ENCODE data around the gene LMBR1L.
"Not testable (repeated sequence)": the region's sequence is repeated elsewhere in the genome, so short reads cannot be mapped to it uniquely, and the experiment has no call there.

Gene LMBR1L
- 38.5 to 216 (median 94.0) reads per million in 9 experiments for total RNA-seq

GRCh38 chr12:49110464-49111155, at the start of gene LMBR1L:
Gene LMBR1L, minus strand, starts transcription at chr12:49110847. Its CDS starts 292 bp downstream, at chr12:49110555.
- peak within 1 kb of the TSS; percentile 99 for H3K27ac Mint-ChIP-seq
- DNase-seq (peak; percentile 96 to 98 (median 97)), ATAC-seq (replicated peaks) (peak; percentile 91)
- peak within 1 kb of the TSS; percentile 99 to 100 for H3K4me3 Mint-ChIP-seq
- H3K36me3 Mint-ChIP-seq (ENCODE audit: insufficient read depth), result peaks cover 10% of the 10 kb centered on the region
- no peaks in the 10 kb centered on the region for H3K27me3 Mint-ChIP-seq
- peaks cover 28 to 31% of the 10 kb centered on the region in 2 donors for H3K4me1 Mint-ChIP-seq (ENCODE audit: low read depth in 2 of 2)
- no peaks in the 10 kb centered on the region for H3K9me3 Mint-ChIP-seq

- Mint-ChIP-seq H3K27me3 (no peaks in the 10 kb centered on the region), H3K9me3 (no peaks in the 10 kb centered on the region), H3K36me3 (ENCODE audit: insufficient read depth) (no peaks in the 10 kb centered on the region), H3K4me3 (no peak overlapping the region), H3K4me1 (ENCODE audit: low read depth in 2 of 2) (no peaks in the 10 kb centered on the region), H3K27ac (peak overlapping the region in 1 of 2 donors; percentile 15)
- ATAC-seq (replicated peaks) (no peak), DNase-seq (no peak)
Measured at GRCh38 chr12:49160399-49160798, 49.8 kb upstream of the LMBR1L start.

GRCh38 chr12:49154221-49154620, 43.6 kb upstream of the LMBR1L start:
- DNase-seq, result no peak
- H3K4me1 Mint-ChIP-seq (ENCODE audit: low read depth in 2 of 2), result no peaks in the 10 kb centered on the region
- H3K36me3 Mint-ChIP-seq (ENCODE audit: insufficient read depth), result no peaks in the 10 kb centered on the region
- H3K4me3 Mint-ChIP-seq, result no peak overlapping the region
- no peak for ATAC-seq (replicated peaks)
- no peak overlapping the region for H3K27ac Mint-ChIP-seq
- H3K9me3 Mint-ChIP-seq, result no peaks in the 10 kb centered on the region
- H3K27me3 Mint-ChIP-seq, result no peaks in the 10 kb centered on the region

DNA sequence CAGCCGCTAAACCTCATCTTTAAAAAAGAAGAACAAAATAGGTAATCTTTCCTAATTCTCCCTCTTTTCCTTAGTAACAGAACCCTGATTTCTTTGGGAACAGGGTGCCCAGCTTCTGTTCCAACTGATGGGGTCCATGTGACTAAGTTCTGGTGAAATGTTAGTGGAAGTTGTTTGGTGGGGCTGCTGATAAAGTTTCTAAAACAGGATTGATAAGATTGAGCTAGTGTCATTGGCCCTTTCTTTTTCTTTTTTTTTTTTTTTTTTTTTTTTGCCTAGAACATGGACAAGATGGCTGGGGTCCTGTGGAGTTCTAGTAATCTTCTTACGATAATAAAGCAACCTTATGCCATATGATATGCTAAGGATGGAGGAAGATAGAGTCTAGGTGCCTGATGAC, 36.7 kb upstream of the LMBR1L start:
- no peak for DNase-seq
- no peaks in the 10 kb centered on the region for H3K4me1 Mint-ChIP-seq (ENCODE audit: low read depth in 2 of 2)
- no peak for ATAC-seq (replicated peaks)
- H3K4me3 Mint-ChIP-seq, result no peak overlapping the region
- H3K27ac Mint-ChIP-seq, result peak overlapping the region in 1 of 2 donors; percentile 0
- H3K27me3 Mint-ChIP-seq, result no peaks in the 10 kb centered on the region
- H3K36me3 Mint-ChIP-seq (ENCODE audit: insufficient read depth), result no peaks in the 10 kb centered on the region
- no peaks in the 10 kb centered on the region for H3K9me3 Mint-ChIP-seq

- Mint-ChIP-seq H3K4me1 (ENCODE audit: low read depth in 2 of 2) (no peaks in the 10 kb centered on the region), H3K9me3 (no peaks in the 10 kb centered on the region), H3K36me3 (ENCODE audit: insufficient read depth) (no peaks in the 10 kb centered on the region), H3K27ac (no peak overlapping the region), H3K4me3 (no peak overlapping the region), H3K27me3 (no peaks in the 10 kb centered on the region)
- DNase-seq (no peak), ATAC-seq (replicated peaks) (no peak)
Measured at GRCh38 chr12:49146406-49146805, 35.8 kb upstream of the LMBR1L start.

DNA sequence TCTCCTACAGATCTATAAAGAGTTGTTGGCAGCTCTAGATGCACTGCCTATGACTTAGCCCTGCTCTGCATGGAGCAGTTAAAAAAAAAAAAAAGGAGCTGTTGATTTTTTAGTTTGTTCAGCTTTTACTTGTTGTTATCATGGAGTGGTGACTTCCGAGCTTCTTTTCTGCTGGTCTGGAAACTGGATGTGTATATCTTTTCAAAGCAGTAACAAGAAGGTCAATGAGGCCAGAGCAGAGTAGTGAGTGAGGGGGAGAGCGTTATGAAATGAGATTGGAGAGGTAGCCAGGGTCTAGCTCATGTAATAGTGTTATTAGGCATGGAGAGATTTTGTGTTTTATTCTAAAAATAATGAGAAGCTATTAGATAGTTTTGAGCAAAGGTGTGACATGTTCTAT, 33.7 kb upstream of the LMBR1L start:
- Mint-ChIP-seq H3K36me3 (ENCODE audit: insufficient read depth) (no peaks in the 10 kb centered on the region), H3K4me1 (ENCODE audit: low read depth in 2 of 2) (no peaks in the 10 kb centered on the region), H3K4me3 (no peak overlapping the region), H3K9me3 (no peaks in the 10 kb centered on the region), H3K27me3 (no peaks in the 10 kb centered on the region), H3K27ac (no peak overlapping the region)
- DNase-seq, result no peak
- no peak for ATAC-seq (replicated peaks)

DNA sequence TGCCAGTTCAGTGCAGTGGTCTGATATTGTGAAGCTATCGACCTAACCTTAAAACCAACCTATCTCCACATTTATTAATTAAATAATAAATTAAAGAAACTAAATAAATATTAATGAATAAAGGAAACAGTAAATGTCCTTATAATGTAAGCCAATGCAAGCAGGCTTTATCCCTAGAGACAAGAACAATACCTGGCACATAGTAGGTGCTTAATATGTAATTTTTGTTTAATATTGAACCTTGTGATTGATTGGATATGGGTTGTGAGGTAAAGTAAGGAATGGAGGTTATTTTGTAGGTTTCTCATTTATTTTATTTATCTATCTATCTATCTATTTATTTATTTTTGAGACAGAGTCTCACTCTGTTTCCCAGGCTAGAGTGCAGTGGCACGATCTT, 28.4 kb upstream of the LMBR1L start:
- DNase-seq, result no peak
- no peak for ATAC-seq (replicated peaks)
- no peak overlapping the region for H3K27ac Mint-ChIP-seq
- H3K27me3 Mint-ChIP-seq, result no peaks in the 10 kb centered on the region
- H3K4me1 Mint-ChIP-seq (ENCODE audit: low read depth in 2 of 2), result no peaks in the 10 kb centered on the region
- no peaks in the 10 kb centered on the region for H3K9me3 Mint-ChIP-seq
- peaks cover 6% of the 10 kb centered on the region for H3K36me3 Mint-ChIP-seq (ENCODE audit: insufficient read depth)
- no peak overlapping the region for H3K4me3 Mint-ChIP-seq

DNA sequence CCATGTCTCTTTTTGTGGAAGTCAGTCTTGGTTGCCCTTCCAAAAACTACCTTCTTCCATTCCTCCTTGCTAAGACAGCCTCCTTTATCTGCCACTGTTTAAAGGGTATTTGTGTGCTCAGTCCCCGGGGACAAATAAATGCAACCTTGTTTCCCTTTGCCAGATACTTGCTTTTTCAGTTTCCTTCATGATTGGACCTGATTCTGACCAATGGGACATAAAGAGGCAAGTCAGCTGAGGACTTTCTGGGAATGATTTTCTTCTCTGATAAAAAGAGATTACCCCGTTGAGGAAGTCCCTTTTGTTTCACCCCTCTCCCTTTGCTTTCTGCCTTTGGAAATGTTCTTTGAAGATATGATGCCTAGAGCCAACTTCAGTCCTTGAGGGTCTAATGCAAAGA, 27.9 kb upstream of the LMBR1L start:
- Mint-ChIP-seq H3K4me3 (no peak overlapping the region), H3K27ac (peak overlapping the region in 1 of 2 donors; percentile 22), H3K36me3 (ENCODE audit: insufficient read depth) (peaks cover 6% of the 10 kb centered on the region), H3K9me3 (no peaks in the 10 kb centered on the region), H3K27me3 (no peaks in the 10 kb centered on the region), H3K4me1 (ENCODE audit: low read depth in 2 of 2) (no peaks in the 10 kb centered on the region)
- ATAC-seq (replicated peaks) (no peak), DNase-seq (no peak)

GRCh38 chr12:49137476-49137875, 26.8 kb upstream of the LMBR1L start:
- H3K4me3 Mint-ChIP-seq, result no peak overlapping the region
- H3K27ac Mint-ChIP-seq, result no peak overlapping the region
- peaks cover 6% of the 10 kb centered on the region for H3K36me3 Mint-ChIP-seq (ENCODE audit: insufficient read depth)

DNA sequence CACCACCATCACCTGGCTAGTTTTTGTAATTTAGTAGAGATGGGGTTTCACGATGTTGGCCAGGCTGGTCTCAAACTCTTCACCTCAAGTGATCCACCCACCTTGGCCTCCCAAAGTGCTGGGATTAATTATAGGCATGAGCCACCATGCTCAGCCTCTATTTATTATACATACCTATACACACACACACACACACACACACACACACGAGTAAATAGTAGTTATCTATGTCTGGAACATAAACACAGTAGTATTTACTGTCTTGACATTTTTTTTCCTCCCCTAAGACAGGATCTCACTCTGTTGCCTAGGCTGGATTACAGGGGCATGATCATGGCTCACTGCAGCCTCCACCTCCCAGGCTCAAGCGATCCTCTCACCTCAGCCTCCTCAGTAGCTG, 26.4 kb upstream of the LMBR1L start:
- H3K27me3 Mint-ChIP-seq; H3K36me3 Mint-ChIP-seq (ENCODE audit: insufficient read depth); H3K4me1 Mint-ChIP-seq (ENCODE audit: low read depth in 2 of 2); ATAC-seq (replicated peaks); H3K4me3 Mint-ChIP-seq; H3K9me3 Mint-ChIP-seq; DNase-seq; H3K27ac Mint-ChIP-seq: not testable (repeated sequence)

More at GRCh38 chr12:49137476-49137875, 26.8 kb upstream of the LMBR1L start:
- Mint-ChIP-seq H3K4me1 (ENCODE audit: low read depth in 2 of 2) (peaks cover 0 to 2% of the 10 kb centered on the region in 2 donors), H3K9me3 (no peaks in the 10 kb centered on the region), H3K27me3 (no peaks in the 10 kb centered on the region)
- no peak for ATAC-seq (replicated peaks)
- DNase-seq, result no peak

DNA sequence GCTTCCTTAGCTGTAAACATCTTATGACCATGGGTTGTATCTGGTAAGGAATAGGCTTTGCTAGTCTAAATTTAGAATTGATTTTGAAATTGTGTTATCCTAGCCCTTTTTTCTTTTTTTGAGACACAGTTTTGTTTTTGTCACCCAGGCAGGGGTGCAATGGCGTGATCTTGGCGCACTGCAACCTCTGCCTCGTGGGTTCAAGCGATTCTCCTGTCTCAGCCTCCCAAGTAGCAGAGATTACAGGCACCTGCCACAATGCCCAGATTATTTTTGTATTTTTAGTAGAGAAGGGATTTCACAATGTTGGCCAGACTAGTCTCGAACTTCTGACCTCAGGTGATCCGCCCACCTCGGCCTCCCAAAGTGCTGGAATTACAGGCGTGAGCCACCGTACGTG, 22.9 kb upstream of the LMBR1L start:
- Mint-ChIP-seq H3K27ac (no peak overlapping the region), H3K36me3 (ENCODE audit: insufficient read depth) (peaks cover 33% of the 10 kb centered on the region), H3K4me3 (no peak overlapping the region), H3K4me1 (ENCODE audit: low read depth in 2 of 2) (peaks cover 23 to 26% of the 10 kb centered on the region in 2 donors), H3K27me3 (no peaks in the 10 kb centered on the region), H3K9me3 (no peaks in the 10 kb centered on the region)
- no peak for ATAC-seq (replicated peaks)
- DNase-seq, result no peak

GRCh38 chr12:49133014-49133413, 22.4 kb upstream of the LMBR1L start:
- ATAC-seq (replicated peaks) (no peak), DNase-seq (no peak)
- no peaks in the 10 kb centered on the region for H3K9me3 Mint-ChIP-seq
- H3K4me3 Mint-ChIP-seq, result no peak overlapping the region
- no peak overlapping the region for H3K27ac Mint-ChIP-seq
- H3K4me1 Mint-ChIP-seq (ENCODE audit: low read depth in 2 of 2), result peaks cover 23 to 26% of the 10 kb centered on the region in 2 donors
- H3K36me3 Mint-ChIP-seq (ENCODE audit: insufficient read depth), result peaks cover 39% of the 10 kb centered on the region
- no peaks in the 10 kb centered on the region for H3K27me3 Mint-ChIP-seq

GRCh38 chr12:49131894-49132461, 21.3 kb upstream of the LMBR1L start:
- no peak for DNase-seq
- peaks cover 25 to 30% of the 10 kb centered on the region in 2 donors for H3K4me1 Mint-ChIP-seq (ENCODE audit: low read depth in 2 of 2)
- H3K27ac Mint-ChIP-seq, result peak overlapping the region; percentile 96 to 98
- no peak for ATAC-seq (replicated peaks)
- H3K4me3 Mint-ChIP-seq, result peak overlapping the region; percentile 97
- H3K36me3 Mint-ChIP-seq (ENCODE audit: insufficient read depth), result peaks cover 49% of the 10 kb centered on the region
- no peaks in the 10 kb centered on the region for H3K27me3 Mint-ChIP-seq
- H3K9me3 Mint-ChIP-seq, result no peaks in the 10 kb centered on the region
